WTC11 (cell line): ENCODE measurements around the gene NAP1L5. TPM values are rescaled to one million over a fixed set of nuclear protein-coding genes. Genes with fewer than 3 reads are reported as not detected.

ENCODE experiments used
- ATAC-seq: fragments of 200-7000 bp; cut with Tn5 transposase; 2 replicates; pipeline ENCODE4 v1.10.0; 2021; ENCODE audit warnings: mild to moderate bottlenecking, moderate library complexity
- Bru-seq: library from RNA; stranded (reverse); fragments of 400-500 nt; gene quantifications from one replicate; lab custom pipeline; 2021; lab: Mats Ljungman, UMichigan
- CTCF ChIA-PET: fragments of 300-600 bp; sonication (Branson Sonifier 250); formaldehyde crosslinking; loops from one replicate; lab custom pipeline; 2021; ENCODE audit warnings: antibody characterized with exemption; lab: Charles Lee
- POLR2A ChIA-PET: fragments of 350-600 bp; sonication (Branson Sonifier 250); formaldehyde crosslinking; loops from one replicate; lab custom pipeline; 2021; ENCODE audit warnings: antibody characterized with exemption; lab: Charles Lee
- DNase-seq: peaks from one replicate; pipeline ENCODE4 v3.0.0; 2021; ENCODE audit warnings: low spot score
- H3K27ac Mint-ChIP-seq: 2 replicates; pipeline ENCODE4 v1.8.0; 2021; ENCODE audit warnings: mixed read lengths
- H3K27me3 Mint-ChIP-seq: 2 replicates; pipeline ENCODE4 v1.8.0; 2021; ENCODE audit warnings: low read depth, mild to moderate bottlenecking, moderate library complexity, mixed read lengths
- H3K36me3 Mint-ChIP-seq: 2 replicates; pipeline ENCODE4 v1.8.0; 2021; ENCODE audit warnings: mixed read lengths
- H3K4me1 Mint-ChIP-seq: 2 replicates; pipeline ENCODE4 v1.8.0; 2022; ENCODE audit warnings: mixed read lengths
- H3K4me3 Mint-ChIP-seq: 2 replicates; pipeline ENCODE4 v1.8.0; 2021; ENCODE audit warnings: mild to moderate bottlenecking, moderate library complexity, mixed read lengths
- H3K9me3 Mint-ChIP-seq: 2 replicates; pipeline ENCODE4 v1.8.0; 2021; ENCODE audit warnings: mixed read lengths
- AR ChIP-seq: fragments of 250-450 bp; sonication (Bioruptor Pico); IDR thresholded peaks from 2 replicates; pipeline ENCODE4 v1.9.0; 2021; ENCODE audit warnings: mild to moderate bottlenecking
- ATF1 ChIP-seq: sonication (generic); formaldehyde crosslinking; IDR thresholded peaks from 2 replicates; pipeline ENCODE4 v1.8.1; 2023; ENCODE audit warnings: mild to moderate bottlenecking, moderate library complexity, missing genetic modification reagents
- ATF3 ChIP-seq: sonication (generic); formaldehyde crosslinking; conservative IDR thresholded peaks from 2 replicates; pipeline ENCODE4 v1.8.1; 2022; ENCODE audit warnings: mild to moderate bottlenecking, missing genetic modification reagents
- CBFB ChIP-seq: sonication (generic); formaldehyde crosslinking; IDR thresholded peaks from 2 replicates; pipeline ENCODE4 v1.8.1; 2022; ENCODE audit warnings: mild to moderate bottlenecking, low read depth, missing genetic modification reagents
- CREM ChIP-seq: sonication (generic); formaldehyde crosslinking; IDR thresholded peaks from 2 replicates; pipeline ENCODE4 v1.8.1; 2022; ENCODE audit warnings: mild to moderate bottlenecking, missing genetic modification reagents, moderate library complexity
- FOXJ3 ChIP-seq: sonication (generic); formaldehyde crosslinking; IDR thresholded peaks from 2 replicates; pipeline ENCODE4 v1.9.0; 2021; ENCODE audit warnings: missing genetic modification reagents, mild to moderate bottlenecking, borderline replicate concordance
- FOXP4 ChIP-seq: sonication (generic); formaldehyde crosslinking; IDR thresholded peaks from 2 replicates; pipeline ENCODE4 v1.8.0; 2022; ENCODE audit warnings: mild to moderate bottlenecking, missing genetic modification reagents
- IRF2 ChIP-seq: sonication (generic); formaldehyde crosslinking; IDR thresholded peaks from 2 replicates; pipeline ENCODE4 v1.8.0; 2022; ENCODE audit warnings: low read depth, missing genetic modification reagents, borderline replicate concordance
- MAX ChIP-seq: sonication (generic); formaldehyde crosslinking; IDR thresholded peaks from 2 replicates; pipeline ENCODE4 v1.8.0; 2022; ENCODE audit warnings: mild to moderate bottlenecking, missing genetic modification reagents
- MXD4 ChIP-seq: fragments of 250-450 bp; sonication (Bioruptor Pico); IDR thresholded peaks from 2 replicates; pipeline ENCODE4 v1.8.0; 2021; ENCODE audit warnings: mild to moderate bottlenecking, moderate library complexity, borderline replicate concordance
- NR2C2 ChIP-seq: sonication (generic); formaldehyde crosslinking; IDR thresholded peaks from 2 replicates; pipeline ENCODE4 v1.8.0; 2022; ENCODE audit warnings: mild to moderate bottlenecking, missing genetic modification reagents
- SMAD3 ChIP-seq: sonication (generic); formaldehyde crosslinking; IDR thresholded peaks from 2 replicates; pipeline ENCODE4 v1.8.0; 2022; ENCODE audit warnings: missing genetic modification reagents, mild to moderate bottlenecking, borderline replicate concordance
- SP1 ChIP-seq: sonication (generic); formaldehyde crosslinking; conservative IDR thresholded peaks from 2 replicates; pipeline ENCODE4 v1.8.1; 2022; ENCODE audit warnings: missing genetic modification reagents
- USF1 ChIP-seq: sonication (generic); formaldehyde crosslinking; IDR thresholded peaks from 2 replicates; pipeline ENCODE4 v1.8.0; 2022; ENCODE audit warnings: mild to moderate bottlenecking, missing genetic modification reagents
- USF2 ChIP-seq: sonication (generic); formaldehyde crosslinking; IDR thresholded peaks from 2 replicates; pipeline ENCODE4 v1.8.1; 2023; ENCODE audit warnings: mild to moderate bottlenecking, missing genetic modification reagents, moderate library complexity
- ZBTB21 ChIP-seq: sonication (generic); formaldehyde crosslinking; IDR thresholded peaks from 2 replicates; pipeline ENCODE4 v1.8.1; 2023; ENCODE audit warnings: mild to moderate bottlenecking, missing genetic modification reagents, borderline replicate concordance
- ZNF138 ChIP-seq: sonication (generic); formaldehyde crosslinking; conservative IDR thresholded peaks from 2 replicates; pipeline ENCODE4 v1.8.1; 2022; ENCODE audit warnings: mild to moderate bottlenecking, moderate library complexity, missing genetic modification reagents
- ZNF219 ChIP-seq: sonication (generic); formaldehyde crosslinking; IDR thresholded peaks from 2 replicates; pipeline ENCODE4 v1.8.0; 2023; ENCODE audit warnings: missing genetic modification reagents, mild to moderate bottlenecking, borderline replicate concordance
- ZNF423 ChIP-seq: fragments of 250-450 bp; sonication (Bioruptor Pico); IDR thresholded peaks from 2 replicates; pipeline ENCODE4 v2.1.2; 2022; ENCODE audit warnings: mild to moderate bottlenecking, moderate library complexity
- ZNF532 ChIP-seq: fragments of 250-450 bp; sonication (Bioruptor Pico); IDR thresholded peaks from 2 replicates; pipeline ENCODE4 v1.9.0; 2021; ENCODE audit warnings: mild to moderate bottlenecking, borderline replicate concordance
- long read RNA-seq, 3 experiments: library from RNA in 1 of 3; library from capped mRNA in 1 of 3; library from polyadenylated mRNA in 1 of 3; unstranded in 2 of 3; stranded (forward) in 1 of 3; transcript quantifications; one replicate each; pipeline ENCODE4 v2.0.0, GENCODE V29; 2021
- total RNA-seq: library from RNA; stranded (reverse); gene quantifications from 3 replicates; pipeline ENCODE4 v1.2.3, GENCODE V29; 2021

NAP1L5 gene
- total RNA-seq = 3.1 to 3.4 TPM (median 3.3 TPM) in 3 replicates
- Bru-seq, nascent RNA = percentile 59 among the genes with signal in this experiment
- long read RNA-seq, experiment 1, transcript NAP1L5-201 (1 exons, 1,915 nt) = major isoform, 13 of 13 reads
- long read RNA-seq, experiment 1, partial matches to known transcripts = 0 of 13 reads
- long read RNA-seq, experiment 1, other reads (novel, unspliced or antisense) = 0 of 13 reads
- long read RNA-seq, experiment 2, transcript NAP1L5-201 (1 exons, 1,915 nt) = major isoform, 9 of 9 reads
- long read RNA-seq, experiment 2, partial matches to known transcripts = 0 of 9 reads
- long read RNA-seq, experiment 2, other reads (novel, unspliced or antisense) = 0 of 9 reads
- long read RNA-seq, experiment 3, transcript NAP1L5-201 (1 exons, 1,915 nt) = major isoform, 13 of 13 reads
- long read RNA-seq, experiment 3, partial matches to known transcripts = 0 of 13 reads
- long read RNA-seq, experiment 3, other reads (novel, unspliced or antisense) = 0 of 13 reads

- TF ChIP-seq FOXP4 (CRISPR knock-in tag) = 0 out of 2 replicates have a peak, but pooled peaks have one; percentile 1
- TF ChIP-seq USF1 (CRISPR knock-in tag) = peak; percentile 96
- TF ChIP-seq USF2 = peak; percentile 96
- peak; percentile 78 for TF ChIP-seq ZBTB21
- no peak for TF ChIP-seq MXD4 (CRISPR knock-in tag)
- TF ChIP-seq CREM (CRISPR knock-in tag) = peak; percentile 43; the same call in 1 of the 2 replicates
- no peak for TF ChIP-seq NR2C2 (CRISPR knock-in tag)
- TF ChIP-seq SMAD3 (CRISPR knock-in tag) = 0 out of 2 replicates have a peak, but pooled peaks have one; percentile 20
- TF ChIP-seq MAX (CRISPR knock-in tag) = peak; percentile 64; the same call in 1 of the 2 replicates
- TF ChIP-seq SP1 (CRISPR knock-in tag) = peak; percentile 61
- POLR2A ChIA-PET = no interaction called here
- CTCF ChIA-PET = interaction anchor here (0.7 to 1.2 kb wide), 2 partner anchors 25 to 58 kb away, joined by 3 to 5 read pairs; no protein-coding TSS in a partner anchor
- peak; percentile 85 for ATAC-seq
- Mint-ChIP-seq H3K27ac (no peak within 1 kb of the TSS), H3K9me3 (no peaks in the 10 kb centered on the region), H3K4me1 (no peaks in the 10 kb centered on the region), H3K36me3 (no peaks in the 10 kb centered on the region), H3K4me3 (peak within 1 kb of the TSS; percentile 75), H3K27me3 (peaks cover 30% of the 10 kb centered on the region)
- DNase-seq = peak; percentile 54
Measured at GRCh38 chr4:88697588-88698329, at the start of gene NAP1L5. Gene NAP1L5 (minus strand): TSS chr4:88697829. CDS start chr4:88697754, 75 bp downstream.

GRCh38 chr4:88747351-88747750 is 49.7 kb upstream of the NAP1L5 start:
- peaks cover 5% of the 10 kb centered on the region for H3K4me1 Mint-ChIP-seq
- H3K9me3 Mint-ChIP-seq = no peaks in the 10 kb centered on the region
- ATAC-seq (no peak), DNase-seq (no peak)
- TF ChIP-seq CBFB (CRISPR knock-in tag) = no peak
- TF ChIP-seq ATF3 (CRISPR knock-in tag) = no peak
- no peak for TF ChIP-seq AR (CRISPR knock-in tag)
- TF ChIP-seq ZNF532 (CRISPR knock-in tag) = no peak
- no peak for TF ChIP-seq ZNF138 (CRISPR knock-in tag)
- TF ChIP-seq ZNF423 (CRISPR knock-in tag) = no peak
- no peak for TF ChIP-seq NR2C2 (CRISPR knock-in tag)
- TF ChIP-seq FOXJ3 = no peak
- TF ChIP-seq ZNF219 = no peak
- no peak for TF ChIP-seq IRF2 (CRISPR knock-in tag)
- no peak for TF ChIP-seq ATF1 (CRISPR knock-in tag)
- no peak overlapping the region for H3K27ac Mint-ChIP-seq
- H3K36me3 Mint-ChIP-seq = peaks cover 40% of the 10 kb centered on the region
- ChIA-PET CTCF (no interaction called here), POLR2A (interaction anchor here (0.6 kb wide), 1 partner anchor 278 kb away, joined by 3 read pairs; no protein-coding TSS in a partner anchor)
- H3K27me3 Mint-ChIP-seq = no peaks in the 10 kb centered on the region
- H3K4me3 Mint-ChIP-seq = no peak overlapping the region
